ENCODE measurements around the gene CCDC77.

GRCh38 chr12:388541-389141, 12.8 kb upstream of the CCDC77 start:
- TF ChIP-seq, protein P1, sequence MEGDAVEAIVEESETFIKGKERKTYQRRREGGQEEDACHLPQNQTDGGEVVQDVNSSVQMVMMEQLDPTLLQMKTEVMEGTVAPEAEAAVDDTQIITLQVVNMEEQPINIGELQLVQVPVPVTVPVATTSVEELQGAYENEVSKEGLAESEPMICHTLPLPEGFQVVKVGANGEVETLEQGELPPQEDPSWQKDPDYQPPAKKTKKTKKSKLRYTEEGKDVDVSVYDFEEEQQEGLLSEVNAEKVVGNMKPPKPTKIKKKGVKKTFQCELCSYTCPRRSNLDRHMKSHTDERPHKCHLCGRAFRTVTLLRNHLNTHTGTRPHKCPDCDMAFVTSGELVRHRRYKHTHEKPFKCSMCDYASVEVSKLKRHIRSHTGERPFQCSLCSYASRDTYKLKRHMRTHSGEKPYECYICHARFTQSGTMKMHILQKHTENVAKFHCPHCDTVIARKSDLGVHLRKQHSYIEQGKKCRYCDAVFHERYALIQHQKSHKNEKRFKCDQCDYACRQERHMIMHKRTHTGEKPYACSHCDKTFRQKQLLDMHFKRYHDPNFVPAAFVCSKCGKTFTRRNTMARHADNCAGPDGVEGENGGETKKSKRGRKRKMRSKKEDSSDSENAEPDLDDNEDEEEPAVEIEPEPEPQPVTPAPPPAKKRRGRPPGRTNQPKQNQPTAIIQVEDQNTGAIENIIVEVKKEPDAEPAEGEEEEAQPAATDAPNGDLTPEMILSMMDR (conservative IDR thresholded peaks at IDR 0.05 in 1 of 2, IDR thresholded peaks at IDR 0.05 in 1 of 2; ENCODE audit: extremely low read depth in 1 of 2, insufficient read depth in 1 of 2, low read depth in 1 of 2, low read length in 2 of 2), result no peak
- no peak for TF ChIP-seq EZH2 (IDR thresholded peaks at IDR 0.05; ENCODE audit: borderline replicate concordance, low read length)

All from mammary epithelial cell (primary cell).